ENCODE results near the gene SNAP29.

The SNAP29 gene

DNA sequence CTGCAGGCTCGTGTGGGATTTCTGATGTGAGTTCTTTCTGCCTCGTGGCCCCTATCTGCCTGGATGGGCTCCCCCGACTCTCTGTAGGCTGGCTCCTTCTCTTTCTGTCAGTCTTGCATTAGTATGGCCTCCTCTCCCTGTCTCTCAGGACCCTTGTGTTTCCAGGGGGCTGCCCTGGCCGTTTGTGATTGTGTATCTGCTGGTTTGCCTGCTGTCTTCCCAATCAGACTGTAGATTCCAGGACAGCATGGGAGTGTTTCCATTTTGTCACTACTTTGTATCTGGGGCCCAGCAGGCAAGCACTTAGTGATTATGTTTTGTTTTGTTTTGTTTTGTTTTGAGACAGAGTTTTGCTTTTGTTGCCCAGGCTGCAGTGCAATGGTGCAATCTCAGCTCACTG lies 25.6 kb downstream of the SNAP29 start:
- TF ChIP-seq, protein P1, sequence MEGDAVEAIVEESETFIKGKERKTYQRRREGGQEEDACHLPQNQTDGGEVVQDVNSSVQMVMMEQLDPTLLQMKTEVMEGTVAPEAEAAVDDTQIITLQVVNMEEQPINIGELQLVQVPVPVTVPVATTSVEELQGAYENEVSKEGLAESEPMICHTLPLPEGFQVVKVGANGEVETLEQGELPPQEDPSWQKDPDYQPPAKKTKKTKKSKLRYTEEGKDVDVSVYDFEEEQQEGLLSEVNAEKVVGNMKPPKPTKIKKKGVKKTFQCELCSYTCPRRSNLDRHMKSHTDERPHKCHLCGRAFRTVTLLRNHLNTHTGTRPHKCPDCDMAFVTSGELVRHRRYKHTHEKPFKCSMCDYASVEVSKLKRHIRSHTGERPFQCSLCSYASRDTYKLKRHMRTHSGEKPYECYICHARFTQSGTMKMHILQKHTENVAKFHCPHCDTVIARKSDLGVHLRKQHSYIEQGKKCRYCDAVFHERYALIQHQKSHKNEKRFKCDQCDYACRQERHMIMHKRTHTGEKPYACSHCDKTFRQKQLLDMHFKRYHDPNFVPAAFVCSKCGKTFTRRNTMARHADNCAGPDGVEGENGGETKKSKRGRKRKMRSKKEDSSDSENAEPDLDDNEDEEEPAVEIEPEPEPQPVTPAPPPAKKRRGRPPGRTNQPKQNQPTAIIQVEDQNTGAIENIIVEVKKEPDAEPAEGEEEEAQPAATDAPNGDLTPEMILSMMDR (IDR thresholded peaks at IDR 0.05; ENCODE audit: control insufficient read depth, insufficient read depth, low read depth, low read length, missing control alignments), result no peak
- H3K4me3 ChIP-seq (ENCODE audit: control insufficient read depth, low read depth, low read length), result no peak overlapping the region
- DNase-seq (ENCODE audit: low read depth), result no peak

GRCh38 chr22:20885017-20885556 lies 26.3 kb downstream of the SNAP29 start:
- no peak overlapping the region for H3K4me3 ChIP-seq (ENCODE audit: control insufficient read depth, low read depth, low read length)
- TF ChIP-seq, protein P1 (IDR thresholded peaks at IDR 0.05; ENCODE audit: control insufficient read depth, insufficient read depth, low read depth, low read length, missing control alignments), result no peak
- no peak for DNase-seq (ENCODE audit: low read depth)

- DNase-seq (ENCODE audit: low read depth), result peak; percentile 40
- no peak overlapping the region for H3K4me3 ChIP-seq (ENCODE audit: control insufficient read depth, low read depth, low read length)
- TF ChIP-seq, protein P1 (IDR thresholded peaks at IDR 0.05; ENCODE audit: control insufficient read depth, insufficient read depth, low read depth, low read length, missing control alignments), result peak; percentile 97
Observed at GRCh38 chr22:20885557-20886323, 26.9 kb downstream of the SNAP29 start.

DNA sequence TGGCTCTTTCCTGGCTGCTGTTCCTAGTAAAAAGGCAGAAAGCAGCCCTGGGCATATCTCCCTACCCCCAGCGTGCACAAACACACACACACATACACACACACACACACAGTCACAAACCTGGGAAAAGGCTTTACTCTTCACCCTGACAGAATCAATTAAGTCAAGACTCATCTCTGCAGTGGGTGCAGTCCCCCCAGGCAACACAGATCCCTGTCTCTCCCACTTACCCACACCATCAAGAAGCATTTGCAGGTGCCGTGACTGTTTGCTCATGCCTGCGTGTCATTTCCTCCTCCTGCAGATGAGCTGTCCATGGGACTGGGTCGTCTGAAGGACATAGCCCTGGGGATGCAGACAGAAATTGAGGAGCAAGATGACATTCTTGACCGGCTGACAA lies 28.6 kb downstream of the SNAP29 start:
- H3K4me3 ChIP-seq (ENCODE audit: control insufficient read depth, low read depth, low read length), result no peak overlapping the region
- no peak for DNase-seq (ENCODE audit: low read depth)
- TF ChIP-seq, protein P1 (IDR thresholded peaks at IDR 0.05; ENCODE audit: control insufficient read depth, insufficient read depth, low read depth, low read length, missing control alignments), result no peak

GRCh38 chr22:20889025-20889704 lies 30.4 kb downstream of the SNAP29 start:
- no peak overlapping the region for H3K4me3 ChIP-seq (ENCODE audit: control insufficient read depth, low read depth, low read length)
- TF ChIP-seq, protein P1 (IDR thresholded peaks at IDR 0.05; ENCODE audit: control insufficient read depth, insufficient read depth, low read depth, low read length, missing control alignments), result no peak
- DNase-seq (ENCODE audit: low read depth), result no peak

DNA sequence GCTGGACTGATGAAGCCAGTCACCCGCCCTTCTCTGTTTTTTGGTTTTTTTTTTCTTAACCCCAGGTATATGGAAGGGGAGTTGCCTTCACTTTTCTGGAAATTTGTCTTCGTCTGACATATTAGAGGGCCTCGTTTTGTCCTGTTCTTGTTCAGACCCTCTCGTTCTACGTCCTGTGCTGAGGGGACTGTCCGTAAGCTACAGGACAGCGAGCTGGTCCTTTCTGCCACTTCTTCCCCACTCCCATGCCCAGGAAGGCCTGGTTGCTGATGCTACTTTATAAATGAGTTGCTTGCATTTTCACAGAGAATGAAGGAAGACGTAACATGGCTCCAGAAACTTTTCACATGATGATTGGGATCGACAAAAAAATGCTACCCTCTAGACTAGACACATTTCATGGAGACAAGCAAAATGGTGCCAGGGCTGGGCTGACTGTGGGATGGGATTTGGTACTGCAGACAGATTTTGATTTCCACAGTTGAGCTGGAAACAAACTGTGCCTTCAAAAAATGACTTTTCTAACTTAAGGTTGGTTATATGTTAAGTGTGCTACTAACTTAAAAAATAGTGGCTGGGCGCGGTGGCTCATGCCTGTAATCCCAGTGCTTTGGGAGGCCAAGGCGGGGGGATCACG lies 31.2 kb downstream of the SNAP29 start:
- DNase-seq (ENCODE audit: low read depth), result no peak
- TF ChIP-seq, protein P1 (IDR thresholded peaks at IDR 0.05; ENCODE audit: control insufficient read depth, insufficient read depth, low read depth, low read length, missing control alignments), result no peak
- no peak overlapping the region for H3K4me3 ChIP-seq (ENCODE audit: control insufficient read depth, low read depth, low read length)

Data from AG09309 (cell line).